GM12878 (cell line): ENCODE measurements around the gene SLC25A3. TPM values are rescaled to one million over a fixed set of nuclear protein-coding genes. Genes with fewer than 3 reads are reported as not detected.

Source experiments
- ATAC-seq: fragments of 200-7000 bp; cut with Tn5 transposase; 3 replicates; pipeline ENCODE4 v1.9.1; 2020; ENCODE audit warnings: mild to moderate bottlenecking, moderate library complexity
- BruUV-seq: library from RNA; stranded (reverse); fragments of 400-500 nt; replicated peaks from 2 replicates; lab custom pipeline; 2021; lab: Mats Ljungman, UMichigan
- CTCF ChIA-PET: fragments of 300-600 bp; sonication (Branson Sonifier 250); formaldehyde crosslinking; extraction: SDS; loops from one replicate; lab custom pipeline; 2021; ENCODE audit warnings: inconsistent platforms; lab: Yijun Ruan, JAX
- POLR2A ChIA-PET: fragments of 350-600 bp; formaldehyde crosslinking; extraction: SDS; loops from one replicate; lab custom pipeline; 2021; ENCODE audit warnings: inconsistent platforms; lab: Charles Lee
- RAD21 ChIA-PET: fragments of 300-600 bp; sonication (Branson Sonifier 250); formaldehyde crosslinking; loops from one replicate; lab custom pipeline; 2023; ENCODE audit warnings: antibody characterized with exemption; ENCODE audit not compliant: unreplicated experiment; lab: Charles Lee
- SMC1A ChIA-PET: fragments of 300-600 bp; sonication (Branson Sonifier 250); formaldehyde crosslinking; loops from one replicate; lab custom pipeline; 2023; ENCODE audit not compliant: unreplicated experiment, uncharacterized antibody; lab: Charles Lee
- DNase-seq: peaks from one replicate; pipeline ENCODE4 v3.0.0-alpha.2; 2011; ENCODE audit warnings: low read depth, low spot score
- FAIRE-seq: peaks from 3 replicates; lab custom pipeline; 2011; peaks lifted over from hg19 to GRCh38; lab: Jason Lieb, UNC
- H2AFZ ChIP-seq: 2 replicates; pipeline ENCODE4 v1.6.0; 2011; ENCODE audit warnings: low read depth, low read length, control low read depth; ENCODE audit not compliant: control insufficient read depth
- H3K27ac ChIP-seq: 2 replicates; pipeline ENCODE4 v1.5.1; 2011; ENCODE audit warnings: control low read depth; ENCODE audit not compliant: control insufficient read depth, insufficient read depth
- H3K27me3 ChIP-seq, 2 experiments: replicated peaks in 1 of 2; 2 replicates each; pipeline versions ENCODE4 v1.6.0 to v1.6.1; 2011; ENCODE audit warnings: low read length in 1 of 2; ENCODE audit not compliant: control insufficient read depth in 2 of 2, insufficient read depth in 2 of 2
- H3K36me3 ChIP-seq, 2 experiments: 2 replicates each; pipeline ENCODE4 v1.5.1; 2011; ENCODE audit warnings: low read length in 1 of 2; ENCODE audit not compliant: control insufficient read depth in 2 of 2, insufficient read depth in 2 of 2
- H3K4me1 ChIP-seq: 2 replicates; pipeline ENCODE4 v1.6.1; 2011; ENCODE audit warnings: mild to moderate bottlenecking, low read length, moderate library complexity, mixed read lengths; ENCODE audit not compliant: control insufficient read depth, insufficient read depth
- H3K4me2 ChIP-seq: 2 replicates; pipeline ENCODE4 v1.6.0; 2011; ENCODE audit warnings: control low read depth; ENCODE audit not compliant: control insufficient read depth, insufficient read depth
- H3K4me3 ChIP-seq: fragments of 200-600 bp; sonication (generic); 2 replicates; pipeline ENCODE4 v1.5.1; 2016
- H3K79me2 ChIP-seq: 2 replicates; pipeline ENCODE4 v1.6.0; 2011; ENCODE audit warnings: low read length; ENCODE audit not compliant: control insufficient read depth, insufficient read depth
- H3K9ac ChIP-seq: 2 replicates; pipeline ENCODE4 v1.8.0; 2011; ENCODE audit warnings: low read length, control low read depth, mixed read lengths; ENCODE audit not compliant: control insufficient read depth, insufficient read depth
- H3K9me3 ChIP-seq: replicated peaks from 3 replicates; pipeline ENCODE4 v1.5.1; 2011; ENCODE audit warnings: mild to moderate bottlenecking, low read length; ENCODE audit not compliant: control insufficient read depth, insufficient read depth
- H4K20me1 ChIP-seq: 2 replicates; pipeline ENCODE4 v1.6.0; 2011; ENCODE audit not compliant: control insufficient read depth, insufficient read depth
- EP300 ChIP-seq, 2 experiments: fragments of 150-350 bp in 1 of 2; IDR thresholded peaks; 2 replicates each; pipeline ENCODE4 v1.6.1; 2011 to 2012; ENCODE audit warnings: low read depth in 2 of 2, low read length in 2 of 2, borderline replicate concordance in 1 of 2, improper control_type of control experiment in 1 of 2, inconsistent platforms in 1 of 2; ENCODE audit not compliant: control insufficient read depth in 1 of 2
- JUND ChIP-seq: IDR thresholded peaks from 2 replicates; pipeline ENCODE4 v1.6.1; 2012; ENCODE audit warnings: low read depth, mild to moderate bottlenecking, low read length, improper control_type of control experiment, moderate library complexity
- KDM1A ChIP-seq: fragments of 200-600 bp; sonication (generic); IDR thresholded peaks from 2 replicates; pipeline ENCODE4 v1.6.1; 2016; ENCODE audit warnings: borderline replicate concordance
- POU2F2 ChIP-seq: IDR thresholded peaks from 3 replicates; pipeline ENCODE4 v1.6.1; 2011; ENCODE audit warnings: low read depth, mild to moderate bottlenecking, low read length, borderline replicate concordance
- TARDBP ChIP-seq: IDR thresholded peaks from 2 replicates; pipeline ENCODE4 v1.6.1; 2016; ENCODE audit warnings: borderline replicate concordance
- WGBS: methylation state at CpG from one replicate; pipeline ENCODE4 v1.1.6; 2016; ENCODE audit warnings: low lambda C conversion rate; ENCODE audit not compliant: insufficient replicate concordance, insufficient coverage; ENCODE audit errors: missing lambda C conversion rate; 5-methylcytosine and 5-hydroxymethylcytosine counted together
- in situ Hi-C: fragments of 300-500 bp; cut with MboI; formaldehyde crosslinking; loops from 9 replicates; pipeline ENCODE4 v1.14.3; 2018; ENCODE audit warnings: mixed read lengths
- intact Hi-C: fragments of 100-400 bp; cut with micrococcal nuclease; formaldehyde crosslinking; loops from one replicate; pipeline ENCODE4 v1.14.2; 2022; ENCODE audit not compliant: unreplicated experiment
- polyA plus RNA-seq, 11 experiments: library from polyadenylated mRNA; depleted of rRNA in 4 of 11; unstranded in 6 of 11; stranded (reverse) in 5 of 11; fragments of >200 nt; fragmentation: Nextera tagmentation in 4 of 11; fragmentation: Illumina TruSeq in 1 of 11; extraction: Ambion mirVana in 4 of 11; extraction: Trizol in 1 of 11; gene quantifications; 1 replicate in 1 of 11; 2 replicates in 10 of 11; pipeline versions ENCODE4 v1.2.1 to v1.2.3, GENCODE V29; 2011 to 2016; ENCODE audit warnings: inconsistent platforms in 2 of 11, missing spikeins in 2 of 11, low read depth in 1 of 11
- total RNA-seq, 4 experiments: library from RNA; depleted of rRNA in 3 of 4; stranded (reverse); fragments of >200 nt in 3 of 4; fragmentation: Illumina TruSeq in 1 of 4; extraction: Trizol in 1 of 4; gene quantifications; 2 replicates each; pipeline versions ENCODE4 v1.2.1 to v1.2.3, GENCODE V29; 2013 to 2021

SLC25A3 gene
- total and polyA plus RNA-seq, 10 of the 15 experiments (the other 5 are each of a cell fraction or from before 2014, with no cell fraction given): 314 to 700 (median 589) TPM

GRCh38 chr12:98635657-98636323, 42.3 kb downstream of the SLC25A3 start (continued):
- TF ChIP-seq EP300 (IDR thresholded peaks at IDR 0.05; ENCODE audit: borderline replicate concordance in 1 of 2, control insufficient read depth in 1 of 2, low read depth in 2 of 2, low read length in 2 of 2) (peak in 1 of 2 experiments; percentile 40; a peak in 1 of 4 replicates), KDM1A (no peak), POU2F2 (peak; percentile 89; the same call in 2 of the 3 replicates), JUND (peak; percentile 26; the same call in 1 of the 2 replicates)

- TF ChIP-seq TARDBP: no peak
- TF ChIP-seq, all 136 proteins: peak for 0
- Histone ChIP-seq H3K27ac (no peak overlapping the region; the same call in 1 of the 2 replicates), H3K9me3 (no peaks in the 10 kb centered on the region; the same call in 2 of the 3 replicates), H3K9ac (no peak overlapping the region; the same call in 1 of the 2 replicates), H2AFZ (no peak overlapping the region), H3K4me3 (no peak overlapping the region), H3K4me1 (peaks cover 20% of the 10 kb centered on the region), H3K79me2 (peaks cover 58% of the 10 kb centered on the region), H3K27me3 (no peaks in the 10 kb centered on the region), H4K20me1 (peaks cover 3% of the 10 kb centered on the region; the same call in 1 of the 2 replicates), H3K4me2 (0 out of 2 replicates have a peak overlapping the region, but pooled peaks have one; percentile 10), H3K36me3 (peaks cover 4 to 12% of the 10 kb centered on the region in 2 experiments; a peak in 3 of 4 replicates)
- FAIRE-seq (peak; percentile 7), ATAC-seq (no peak), DNase-seq (no peak)
- intact Hi-C loops (no loop called here), in situ Hi-C loops (no loop called here)
- SMC1A ChIA-PET: interaction anchor here (1.1 to 6.4 kb wide), 6 partner anchors 9 to 116 kb away, joined by 3 to 54 read pairs (median 4); partner anchors contain the start of gene SLC25A3
- POLR2A ChIA-PET: interaction anchor here (1.0 to 8.6 kb wide), 4 partner anchors 11 to 117 kb away, joined by 4 to 49 read pairs (median 10); partner anchors contain the start of gene SLC25A3
- 100% methylated on average over 2 of the region's 2 CpGs for WGBS
- no TSS peak for BruUV-seq
- CTCF ChIA-PET: interaction anchor here (0.5 to 3.7 kb wide), 8 partner anchors 11 to 70 kb away, joined by 3 to 17 read pairs (median 4); no protein-coding TSS in a partner anchor
- RAD21 ChIA-PET: interaction anchor here (1.0 to 2.0 kb wide), 3 partner anchors 9 to 44 kb away, joined by 3 to 6 read pairs (median 4); partner anchors contain the start of gene SLC25A3
Observed at GRCh38 chr12:98637068-98637467, 43.6 kb downstream of the SLC25A3 start.
